H9 (cell line): ENCODE measurements around the gene PLXND1. TPM values are rescaled to one million over a fixed set of nuclear protein-coding genes. Genes with fewer than 3 reads are reported as not detected.

Source experiments
- DNase-seq: peaks from one replicate; pipeline ENCODE4 v3.0.0-alpha.2; 2017
- H2AFZ ChIP-seq: one replicate; pipeline ENCODE4 v1.6.1; 2013; ENCODE audit warnings: mild to moderate bottlenecking, low read length, control low read depth, moderate library complexity
- H2AK5ac ChIP-seq: 2 replicates; pipeline ENCODE4 v1.6.1; 2013; ENCODE audit warnings: low read length, control low read depth, mixed read lengths; ENCODE audit not compliant: insufficient read length
- H2BK120ac ChIP-seq: one replicate; pipeline ENCODE4 v1.6.1; 2013; ENCODE audit warnings: low read depth, mild to moderate bottlenecking, low read length, control low read depth, inconsistent platforms; ENCODE audit not compliant: poor library complexity, severe bottlenecking
- H2BK12ac ChIP-seq: 2 replicates; pipeline ENCODE4 v1.6.1; 2013; ENCODE audit warnings: low read length, control low read depth, mixed read lengths, low read depth; ENCODE audit not compliant: insufficient read length
- H2BK15ac ChIP-seq: 2 replicates; pipeline ENCODE4 v1.6.1; 2013; ENCODE audit warnings: low read depth, low read length, control low read depth
- H2BK20ac ChIP-seq: one replicate; pipeline ENCODE4 v1.6.1; 2013; ENCODE audit warnings: low read depth, mild to moderate bottlenecking, low read length, control low read depth, inconsistent platforms; ENCODE audit not compliant: poor library complexity, severe bottlenecking
- H2BK5ac ChIP-seq: 2 replicates; pipeline ENCODE4 v1.6.1; 2013; ENCODE audit warnings: low read length, control low read depth, mixed read lengths; ENCODE audit not compliant: insufficient read length
- H3K14ac ChIP-seq: 2 replicates; pipeline ENCODE4 v1.6.1; 2013; ENCODE audit warnings: low read length, control low read depth; ENCODE audit not compliant: insufficient read depth
- H3K18ac ChIP-seq: 2 replicates; pipeline ENCODE4 v1.6.1; 2013; ENCODE audit warnings: low read depth, mild to moderate bottlenecking, mixed read lengths, low read length, control low read depth; ENCODE audit not compliant: insufficient read length
- H3K23ac ChIP-seq: 2 replicates; pipeline ENCODE4 v1.6.1; 2013; ENCODE audit warnings: low read length, control low read depth, mixed read lengths, low read depth; ENCODE audit not compliant: insufficient read length
- H3K23me2 ChIP-seq: 2 replicates; pipeline ENCODE4 v1.6.1; 2013; ENCODE audit warnings: low read depth, mild to moderate bottlenecking, mixed read lengths, low read length, control low read depth; ENCODE audit not compliant: insufficient read length, poor library complexity, severe bottlenecking
- H3K27ac ChIP-seq: 2 replicates; pipeline ENCODE4 v1.5.1; 2013; ENCODE audit warnings: low read length, control low read depth, mixed read lengths, low read depth; ENCODE audit not compliant: insufficient read length
- H3K27me3 ChIP-seq: 2 replicates; pipeline ENCODE4 v1.6.1; 2013; ENCODE audit warnings: low read length, control low read depth, inconsistent platforms; ENCODE audit not compliant: insufficient read depth
- H3K4ac ChIP-seq: 2 replicates; pipeline ENCODE4 v1.6.1; 2013; ENCODE audit warnings: low read depth, mild to moderate bottlenecking, control low read depth, inconsistent platforms, low read length, moderate library complexity
- H3K4me1 ChIP-seq: 2 replicates; pipeline ENCODE4 v1.6.1; 2013; ENCODE audit warnings: low read length, control low read depth, inconsistent platforms; ENCODE audit not compliant: insufficient read depth
- H3K4me2 ChIP-seq: 2 replicates; pipeline ENCODE4 v1.6.1; 2013; ENCODE audit warnings: low read length, control low read depth, mixed read lengths; ENCODE audit not compliant: insufficient read length, insufficient read depth
- H3K56ac ChIP-seq: 2 replicates; pipeline ENCODE4 v1.6.1; 2013; ENCODE audit warnings: low read depth, mild to moderate bottlenecking, mixed read lengths, low read length, control low read depth; ENCODE audit not compliant: insufficient read length
- H3K79me1 ChIP-seq: 2 replicates; pipeline ENCODE4 v1.6.1; 2013; ENCODE audit warnings: low read depth, mild to moderate bottlenecking, moderate library complexity, low read length, control low read depth, inconsistent platforms; ENCODE audit not compliant: insufficient read depth, poor library complexity, severe bottlenecking
- H3K79me2 ChIP-seq: 2 replicates; pipeline ENCODE4 v1.6.1; 2013; ENCODE audit warnings: low read length, control low read depth, inconsistent platforms; ENCODE audit not compliant: insufficient read depth
- H3K9ac ChIP-seq: 2 replicates; pipeline ENCODE4 v1.6.1; 2013; ENCODE audit warnings: low read length, control low read depth, mixed read lengths; ENCODE audit not compliant: insufficient read length; ENCODE audit errors: extremely low read depth
- H3K9me3 ChIP-seq: one replicate; pipeline ENCODE4 v1.6.1; 2013; ENCODE audit warnings: low read depth, low read length, inconsistent platforms; ENCODE audit not compliant: control insufficient read depth
- H3T11ph ChIP-seq: one replicate; pipeline ENCODE4 v1.6.1; 2013; ENCODE audit warnings: mild to moderate bottlenecking, low read length, control low read depth, inconsistent platforms
- H4K20me1 ChIP-seq: one replicate; pipeline ENCODE4 v1.6.1; 2013; ENCODE audit not compliant: control insufficient read depth, insufficient read length, insufficient read depth
- H4K5ac ChIP-seq: 2 replicates; pipeline ENCODE4 v1.6.1; 2013; ENCODE audit warnings: low read depth, mild to moderate bottlenecking, mixed read lengths, low read length, control low read depth; ENCODE audit not compliant: insufficient read length
- H4K8ac ChIP-seq: replicated peaks from 2 replicates; pipeline ENCODE4 v1.6.1; 2013; ENCODE audit warnings: low read length, control low read depth, mixed read lengths, low read depth; ENCODE audit not compliant: insufficient read length
- H4K91ac ChIP-seq: 2 replicates; pipeline ENCODE4 v1.6.1; 2013; ENCODE audit warnings: low read depth, mild to moderate bottlenecking, moderate library complexity, mixed read lengths, low read length, control low read depth; ENCODE audit not compliant: insufficient read length
- H3K27ac Mint-ChIP-seq, 3 experiments: 2 replicates in 2 of 3; 3 replicates in 1 of 3; pipeline ENCODE4 v1.8.0; 2020 to 2021; ENCODE audit warnings: mixed read lengths in 3 of 3, mild to moderate bottlenecking in 1 of 3, moderate library complexity in 1 of 3
- H3K27me3 Mint-ChIP-seq: 2 replicates; pipeline ENCODE4 v1.8.0; 2021; ENCODE audit warnings: low read depth, mild to moderate bottlenecking, moderate library complexity, mixed read lengths
- H3K36me3 Mint-ChIP-seq, 3 experiments: 2 replicates in 2 of 3; 3 replicates in 1 of 3; pipeline ENCODE4 v1.8.0; 2020 to 2021; ENCODE audit warnings: low read depth in 3 of 3, mixed read lengths in 3 of 3; ENCODE audit not compliant: insufficient read depth in 1 of 3
- H3K4me1 Mint-ChIP-seq, 2 experiments: 2 replicates each; pipeline ENCODE4 v1.8.0; 2020; ENCODE audit warnings: mixed read lengths in 2 of 2
- H3K4me3 Mint-ChIP-seq, 2 experiments: 2 replicates in 1 of 2; 3 replicates in 1 of 2; pipeline ENCODE4 v1.8.0; 2020 to 2021; ENCODE audit warnings: mild to moderate bottlenecking in 2 of 2, mixed read lengths in 2 of 2, moderate library complexity in 1 of 2
- H3K9me3 Mint-ChIP-seq, 2 experiments: 2 replicates in 1 of 2; 3 replicates in 1 of 2; pipeline ENCODE4 v1.8.0; 2020; ENCODE audit warnings: mild to moderate bottlenecking in 2 of 2, mixed read lengths in 2 of 2, moderate library complexity in 1 of 2
- CTCF ChIP-seq: fragments of 200-600 bp; sonication (generic); conservative IDR thresholded peaks from 3 replicates; pipeline ENCODE4 v1.8.0; 2021; ENCODE audit warnings: antibody characterized with exemption, mild to moderate bottlenecking
- WGBS: extraction: QIAGEN DNeasy Blood & Tissue Kit; methylation state at CpG from one replicate; pipeline ENCODE4 v1.1.7; 2013; ENCODE audit warnings: missing lambda C conversion rate, low lambda C conversion rate, mixed read lengths; ENCODE audit not compliant: insufficient read length; ENCODE audit errors: extremely low coverage; 5-methylcytosine and 5-hydroxymethylcytosine counted together
- total RNA-seq: library from RNA; stranded (reverse); gene quantifications from 2 replicates; pipeline ENCODE4 v1.2.1, GENCODE V29; 2021

Gene PLXND1
- total RNA-seq, 1 experiment from 2014 or later: 50.9 TPM

- H2BK5ac ChIP-seq: no peak within 1 kb of the TSS
- H2BK15ac ChIP-seq: no peak within 1 kb of the TSS
- H2BK12ac ChIP-seq: no peak within 1 kb of the TSS
- H3K14ac ChIP-seq: no peak within 1 kb of the TSS; the same call in 1 of the 2 replicates
- H3K4me2 ChIP-seq: no peak within 1 kb of the TSS
- no peak within 1 kb of the TSS for H4K5ac ChIP-seq
- no peak within 1 kb of the TSS for H3K4ac ChIP-seq
- peak within 1 kb of the TSS in 1 of 3 experiments; percentile 12; a peak in 1 of 7 replicates for H3K27ac Mint-ChIP-seq
- no peaks in the 10 kb centered on the region for H4K20me1 ChIP-seq
- no CpG with 5 or more reads among the region's 18 CpGs for WGBS
- DNase-seq: no peak
- no peak within 1 kb of the TSS for H2AK5ac ChIP-seq
- H3K27ac ChIP-seq: no peak within 1 kb of the TSS
- H3K79me2 ChIP-seq: no peaks in the 10 kb centered on the region
- no peak within 1 kb of the TSS for H4K91ac ChIP-seq
- H3K23ac ChIP-seq: no peak within 1 kb of the TSS
- no peak within 1 kb of the TSS for H3K9ac ChIP-seq
- no peaks in the 10 kb centered on the region for H3K23me2 ChIP-seq
- H2BK120ac ChIP-seq: no peak within 1 kb of the TSS
- H3K27me3 ChIP-seq: no peaks in the 10 kb centered on the region
- no peak within 1 kb of the TSS for H3K56ac ChIP-seq
- H3K9me3 Mint-ChIP-seq: no peaks in the 10 kb centered on the region
- no peak within 1 kb of the TSS for H3K4me3 Mint-ChIP-seq
- no peaks in the 10 kb centered on the region; a peak in 1 of 7 replicates for H3K36me3 Mint-ChIP-seq
- no peak for TF ChIP-seq CTCF
- no peaks in the 10 kb centered on the region for H3K79me1 ChIP-seq
- H3K4me1 Mint-ChIP-seq: peaks cover 30 to 37% of the 10 kb centered on the region in 2 experiments
- H2AFZ ChIP-seq: no peak within 1 kb of the TSS
- H3T11ph ChIP-seq: no peak within 1 kb of the TSS
- no peak within 1 kb of the TSS for H2BK20ac ChIP-seq
- peaks cover 13% of the 10 kb centered on the region; the same call in 1 of the 2 replicates for H3K4me1 ChIP-seq
- H4K8ac ChIP-seq: no peak within 1 kb of the TSS
- H3K18ac ChIP-seq: no peak within 1 kb of the TSS
- peaks cover 8% of the 10 kb centered on the region for H3K27me3 Mint-ChIP-seq
- no peaks in the 10 kb centered on the region for H3K9me3 ChIP-seq
These were observed 77.8 kb downstream of the PLXND1 start, which contains the start of gene RHO for GRCh38 chr3:129528589-129529100. Gene RHO, plus strand, starts transcription at chr3:129528639. Its CDS starts 95 bp downstream, at chr3:129528734.
